ENCODE measurements around the gene APEX2.
"Not testable (repeated sequence)": the region's sequence is repeated elsewhere in the genome, so short reads cannot be mapped to it uniquely, and the experiment has no call there.

Gene APEX2

DNA sequence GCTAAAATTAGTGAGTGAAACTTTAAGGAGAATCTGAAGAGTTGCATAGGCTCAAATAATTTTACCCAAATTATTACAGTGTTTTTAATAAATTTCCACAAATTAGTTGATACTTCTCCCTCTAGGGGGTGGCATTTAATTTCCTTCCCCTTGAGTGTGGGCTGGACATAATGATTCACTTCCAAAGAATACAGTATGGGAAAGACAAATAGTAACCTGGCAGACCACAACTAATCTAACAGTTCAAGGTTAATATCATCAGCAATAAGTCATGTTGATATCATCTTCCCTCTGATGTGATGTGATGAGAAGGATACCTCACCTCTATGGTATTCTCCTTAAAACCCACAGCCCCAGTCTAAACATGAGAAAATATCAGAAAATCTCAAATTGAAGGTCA is 21.7 kb upstream of the APEX2 start:
- in situ Hi-C loops (cut with HindIII; ENCODE audit: low pct_ligation_motif_present, low sequenced_read_pairs): no loop called here
- TF ChIP-seq, protein P1, sequence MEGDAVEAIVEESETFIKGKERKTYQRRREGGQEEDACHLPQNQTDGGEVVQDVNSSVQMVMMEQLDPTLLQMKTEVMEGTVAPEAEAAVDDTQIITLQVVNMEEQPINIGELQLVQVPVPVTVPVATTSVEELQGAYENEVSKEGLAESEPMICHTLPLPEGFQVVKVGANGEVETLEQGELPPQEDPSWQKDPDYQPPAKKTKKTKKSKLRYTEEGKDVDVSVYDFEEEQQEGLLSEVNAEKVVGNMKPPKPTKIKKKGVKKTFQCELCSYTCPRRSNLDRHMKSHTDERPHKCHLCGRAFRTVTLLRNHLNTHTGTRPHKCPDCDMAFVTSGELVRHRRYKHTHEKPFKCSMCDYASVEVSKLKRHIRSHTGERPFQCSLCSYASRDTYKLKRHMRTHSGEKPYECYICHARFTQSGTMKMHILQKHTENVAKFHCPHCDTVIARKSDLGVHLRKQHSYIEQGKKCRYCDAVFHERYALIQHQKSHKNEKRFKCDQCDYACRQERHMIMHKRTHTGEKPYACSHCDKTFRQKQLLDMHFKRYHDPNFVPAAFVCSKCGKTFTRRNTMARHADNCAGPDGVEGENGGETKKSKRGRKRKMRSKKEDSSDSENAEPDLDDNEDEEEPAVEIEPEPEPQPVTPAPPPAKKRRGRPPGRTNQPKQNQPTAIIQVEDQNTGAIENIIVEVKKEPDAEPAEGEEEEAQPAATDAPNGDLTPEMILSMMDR (IDR thresholded peaks at IDR 0.05; ENCODE audit: low read depth, low read length, missing control alignments): no peak
- Histone ChIP-seq H3K27ac (no peak overlapping the region), H3K4me3 (ENCODE audit: low read depth, low read length) (no peak overlapping the region), H3K27me3 (replicated peaks) (no peaks in the 10 kb centered on the region), H3K36me3 (replicated peaks) (no peaks in the 10 kb centered on the region)
- no peak for DNase-seq

DNA sequence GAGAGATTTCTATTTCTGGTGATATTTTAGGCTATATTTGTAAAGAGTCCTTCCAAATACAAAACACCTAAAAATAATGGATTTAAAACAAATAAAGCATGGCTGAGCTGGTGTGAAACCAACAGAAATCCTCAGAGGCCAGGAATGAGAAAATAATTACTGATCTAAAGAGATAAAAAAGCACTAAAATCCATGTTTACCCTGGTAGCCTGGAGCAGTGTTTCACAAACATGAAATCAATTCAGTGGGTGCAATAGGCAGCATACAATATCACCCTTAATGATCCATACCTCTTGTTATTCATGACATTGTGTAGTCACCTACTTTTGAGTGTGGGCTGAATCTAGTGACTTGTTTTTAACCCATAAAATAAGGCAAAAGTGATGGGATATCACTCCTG is 20.7 kb upstream of the APEX2 start:
- Histone ChIP-seq H3K27ac (no peak overlapping the region), H3K36me3 (replicated peaks) (no peaks in the 10 kb centered on the region), H3K4me3 (ENCODE audit: low read depth, low read length) (no peak overlapping the region), H3K27me3 (replicated peaks) (no peaks in the 10 kb centered on the region)
- no peak for DNase-seq
- TF ChIP-seq, protein P1 (IDR thresholded peaks at IDR 0.05; ENCODE audit: low read depth, low read length, missing control alignments): no peak
- in situ Hi-C loops (cut with HindIII; ENCODE audit: low pct_ligation_motif_present, low sequenced_read_pairs): no loop called here

DNA sequence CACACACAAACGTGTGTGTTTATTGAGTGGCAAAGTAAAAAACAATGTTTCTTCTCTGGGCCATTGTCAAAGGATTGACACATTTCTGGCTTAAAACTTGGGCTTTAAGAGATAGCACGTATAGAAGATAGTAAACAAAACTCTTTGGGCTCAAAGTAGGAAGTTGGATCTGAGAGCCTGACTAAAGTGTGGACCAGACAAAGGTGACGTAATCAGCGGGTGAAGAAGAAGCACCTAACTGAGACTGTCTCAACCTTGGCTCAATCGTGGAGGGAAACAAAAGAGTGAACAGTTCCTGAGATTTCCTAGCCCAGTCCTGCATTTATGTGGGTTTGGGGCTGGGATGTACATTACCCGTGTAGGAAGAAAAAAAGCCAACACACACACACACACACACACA is 19.8 kb upstream of the APEX2 start:
- Histone ChIP-seq H3K27me3 (replicated peaks) (no peaks in the 10 kb centered on the region), H3K36me3 (replicated peaks) (no peaks in the 10 kb centered on the region), H3K4me3 (ENCODE audit: low read depth, low read length) (no peak overlapping the region), H3K27ac (no peak overlapping the region)
- TF ChIP-seq, protein P1 (IDR thresholded peaks at IDR 0.05; ENCODE audit: low read depth, low read length, missing control alignments): no peak
- no peak for DNase-seq
- in situ Hi-C loops (cut with HindIII; ENCODE audit: low pct_ligation_motif_present, low sequenced_read_pairs): no loop called here

- in situ Hi-C loops (cut with HindIII; ENCODE audit: low pct_ligation_motif_present, low sequenced_read_pairs); H3K27me3 ChIP-seq (replicated peaks); H3K4me3 ChIP-seq (ENCODE audit: low read depth, low read length); H3K27ac ChIP-seq; DNase-seq; H3K36me3 ChIP-seq (replicated peaks): not testable (repeated sequence)
Observed at GRCh38 chrX:54983306-54983705, 16.9 kb upstream of the APEX2 start.

- TF ChIP-seq, protein P1 (IDR thresholded peaks at IDR 0.05; ENCODE audit: low read depth, low read length, missing control alignments): no peak
- Histone ChIP-seq H3K27me3 (replicated peaks) (no peaks in the 10 kb centered on the region), H3K27ac (no peak overlapping the region), H3K36me3 (replicated peaks) (no peaks in the 10 kb centered on the region), H3K4me3 (ENCODE audit: low read depth, low read length) (no peak overlapping the region)
- in situ Hi-C loops (cut with HindIII; ENCODE audit: low pct_ligation_motif_present, low sequenced_read_pairs): no loop called here
- DNase-seq: no peak
Observed at GRCh38 chrX:54991706-54992105, 8.5 kb upstream of the APEX2 start.

DNA sequence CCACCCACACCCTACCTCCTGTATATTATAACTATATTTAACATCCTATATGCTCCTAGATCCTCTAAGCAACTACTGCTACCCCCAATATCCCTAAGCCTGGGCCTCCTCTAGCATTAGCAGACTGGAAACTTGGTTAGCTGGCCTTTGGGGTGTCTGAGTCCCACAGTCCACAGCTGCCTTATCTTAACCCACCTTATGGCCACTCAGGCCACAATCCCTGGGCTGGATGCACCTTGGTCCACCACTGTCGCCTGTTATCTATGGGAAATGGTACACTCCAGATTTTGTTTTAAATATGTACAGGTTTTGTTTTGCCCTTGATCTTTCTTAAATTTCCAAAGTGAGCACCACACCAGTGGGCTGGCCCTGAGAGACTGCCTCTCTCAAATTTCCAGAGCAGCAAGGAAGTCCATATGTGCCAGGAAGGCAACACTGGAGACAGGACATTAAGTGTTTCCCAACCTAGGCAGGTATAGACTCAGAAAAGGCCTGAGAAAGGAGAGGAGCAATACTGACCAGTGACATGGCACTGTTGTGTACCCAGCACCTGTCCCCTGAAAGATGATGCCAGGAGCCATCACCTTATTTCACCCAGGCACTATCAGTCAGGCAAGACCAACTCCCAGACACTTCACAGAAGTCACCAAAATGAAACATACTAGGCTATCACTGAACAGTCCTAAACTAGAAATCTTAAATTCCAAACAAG is 7.1 kb upstream of the APEX2 start:
- in situ Hi-C loops (cut with HindIII; ENCODE audit: low pct_ligation_motif_present, low sequenced_read_pairs): no loop called here
- no peak for DNase-seq
- H3K4me3 ChIP-seq (ENCODE audit: low read depth, low read length): no peak overlapping the region
- TF ChIP-seq, protein P1 (IDR thresholded peaks at IDR 0.05; ENCODE audit: low read depth, low read length, missing control alignments): no peak
- H3K27ac ChIP-seq: no peak overlapping the region
- no peaks in the 10 kb centered on the region for H3K36me3 ChIP-seq (replicated peaks)
- no peaks in the 10 kb centered on the region for H3K27me3 ChIP-seq (replicated peaks)

Data from brain microvascular endothelial cell (primary cell).